Dendritic cell treated with granulocyte-macrophage colony-stimulating factor and Interleukin-4, amounts not matched to agents 40 ng/mL and 50 ng/mL, for 4 days (primary cell): Measurements from ENCODE around the gene RPUSD3.

Experiments used
- H3K27ac Mint-ChIP-seq: one replicate; pipeline ENCODE4 v1.8.0; 2022; ENCODE audit warnings: mild to moderate bottlenecking, mixed read lengths
- H3K27me3 Mint-ChIP-seq: one replicate; pipeline ENCODE4 v1.8.0; 2022; ENCODE audit warnings: mild to moderate bottlenecking, mixed read lengths
- H3K36me3 Mint-ChIP-seq: one replicate; pipeline ENCODE4 v1.8.0; 2022; ENCODE audit warnings: low read depth, mixed read lengths
- H3K4me1 Mint-ChIP-seq: one replicate; pipeline ENCODE4 v1.8.0; 2022; ENCODE audit warnings: low read depth, mixed read lengths
- H3K4me3 Mint-ChIP-seq: one replicate; pipeline ENCODE4 v1.8.0; 2022; ENCODE audit warnings: mild to moderate bottlenecking, moderate library complexity, mixed read lengths
- H3K9me3 Mint-ChIP-seq: one replicate; pipeline ENCODE4 v1.8.0; 2022; ENCODE audit warnings: mixed read lengths
- intact Hi-C: fragments of 100-400 bp; cut with micrococcal nuclease; formaldehyde crosslinking; loops from one replicate; pipeline ENCODE4 v1.15.0; 2022

Gene RPUSD3

GRCh38 chr3:9843715-9844438, at the start of gene RPUSD3:
Gene RPUSD3, minus strand, starts transcription at chr3:9844008. Its CDS starts 18 bp downstream, at chr3:9843990.
- H3K9me3 Mint-ChIP-seq = no peaks in the 10 kb centered on the region

GRCh38 chr3:9891072-9891622, 47.3 kb upstream of the RPUSD3 start:
- Mint-ChIP-seq H3K36me3 (peaks cover 33% of the 10 kb centered on the region), H3K4me1 (peaks cover 17% of the 10 kb centered on the region), H3K27me3 (no peaks in the 10 kb centered on the region), H3K27ac (peak overlapping the region; percentile 95), H3K4me3 (peak overlapping the region; percentile 93), H3K9me3 (no peaks in the 10 kb centered on the region)
- intact Hi-C loops = loop anchor here (2.0 kb wide), 1 partner anchor 24 kb away; no protein-coding TSS in a partner anchor

More at GRCh38 chr3:9843715-9844438, at the start of gene RPUSD3:
- Mint-ChIP-seq H3K27me3 (no peaks in the 10 kb centered on the region), H3K4me3 (peak within 1 kb of the TSS; percentile 99), H3K4me1 (peaks cover 31% of the 10 kb centered on the region), H3K36me3 (peaks cover 48% of the 10 kb centered on the region), H3K27ac (peak within 1 kb of the TSS; percentile 90)
- intact Hi-C loops = loop anchor here (5.0 kb wide), 1 partner anchor 88 kb away; the partner anchor contains the start of gene CRELD1

GRCh38 chr3:9890249-9891071, 46.7 kb upstream of the RPUSD3 start, which contains the start of gene JAGN1:
Gene JAGN1, plus strand, starts transcription at chr3:9890610. Its CDS starts 113 bp downstream, at chr3:9890723.
- H3K4me3 Mint-ChIP-seq = peak within 1 kb of the TSS; percentile 93
- H3K4me1 Mint-ChIP-seq = peaks cover 17% of the 10 kb centered on the region
- intact Hi-C loops = loop anchor here (2.0 kb wide), 1 partner anchor 24 kb away; no protein-coding TSS in a partner anchor
- H3K27me3 Mint-ChIP-seq = no peaks in the 10 kb centered on the region
- peak within 1 kb of the TSS; percentile 95 for H3K27ac Mint-ChIP-seq
- H3K36me3 Mint-ChIP-seq = peaks cover 33% of the 10 kb centered on the region
- H3K9me3 Mint-ChIP-seq = no peaks in the 10 kb centered on the region

- H3K4me1 Mint-ChIP-seq = peaks cover 17% of the 10 kb centered on the region
- H3K4me3 Mint-ChIP-seq = no peak overlapping the region
- H3K27ac Mint-ChIP-seq = no peak overlapping the region
- H3K27me3 Mint-ChIP-seq = no peaks in the 10 kb centered on the region
- peaks cover 25% of the 10 kb centered on the region for H3K36me3 Mint-ChIP-seq
- no peaks in the 10 kb centered on the region for H3K9me3 Mint-ChIP-seq
- intact Hi-C loops = no loop called here
These were observed 45.6 kb upstream of the RPUSD3 start for GRCh38 chr3:9889405-9889804.

GRCh38 chr3:9888540-9888939, 44.7 kb upstream of the RPUSD3 start:
- intact Hi-C loops = no loop called here
- peaks cover 17% of the 10 kb centered on the region for H3K4me1 Mint-ChIP-seq
- H3K27ac Mint-ChIP-seq = no peak overlapping the region
- H3K36me3 Mint-ChIP-seq = peaks cover 25% of the 10 kb centered on the region
- H3K27me3 Mint-ChIP-seq = no peaks in the 10 kb centered on the region
- no peak overlapping the region for H3K4me3 Mint-ChIP-seq
- H3K9me3 Mint-ChIP-seq = no peaks in the 10 kb centered on the region

- H3K27me3 Mint-ChIP-seq = no peaks in the 10 kb centered on the region
- H3K4me3 Mint-ChIP-seq = no peak overlapping the region
- intact Hi-C loops = no loop called here
- peaks cover 15% of the 10 kb centered on the region for H3K36me3 Mint-ChIP-seq
- H3K27ac Mint-ChIP-seq = no peak overlapping the region
- H3K9me3 Mint-ChIP-seq = no peaks in the 10 kb centered on the region
- peaks cover 10% of the 10 kb centered on the region for H3K4me1 Mint-ChIP-seq
These were observed 43.7 kb upstream of the RPUSD3 start for GRCh38 chr3:9887480-9887879.

- Mint-ChIP-seq H3K4me3 (no peak overlapping the region), H3K4me1 (peaks cover 5% of the 10 kb centered on the region), H3K27ac (no peak overlapping the region), H3K27me3 (no peaks in the 10 kb centered on the region), H3K9me3 (no peaks in the 10 kb centered on the region), H3K36me3 (peaks cover 10% of the 10 kb centered on the region)
- intact Hi-C loops = no loop called here
These were observed 42.5 kb upstream of the RPUSD3 start for GRCh38 chr3:9886328-9886727.

GRCh38 chr3:9884555-9885165, 40.9 kb upstream of the RPUSD3 start:
- Mint-ChIP-seq H3K27ac (no peak overlapping the region), H3K36me3 (no peaks in the 10 kb centered on the region), H3K4me3 (no peak overlapping the region), H3K9me3 (no peaks in the 10 kb centered on the region), H3K27me3 (no peaks in the 10 kb centered on the region), H3K4me1 (no peaks in the 10 kb centered on the region)
- intact Hi-C loops = no loop called here

GRCh38 chr3:9883706-9884554, 40.1 kb upstream of the RPUSD3 start:
- no peak overlapping the region for H3K4me3 Mint-ChIP-seq
- no peaks in the 10 kb centered on the region for H3K36me3 Mint-ChIP-seq
- no peak overlapping the region for H3K27ac Mint-ChIP-seq
- no peaks in the 10 kb centered on the region for H3K27me3 Mint-ChIP-seq
- H3K4me1 Mint-ChIP-seq = no peaks in the 10 kb centered on the region
- intact Hi-C loops = no loop called here
- H3K9me3 Mint-ChIP-seq = no peaks in the 10 kb centered on the region

GRCh38 chr3:9881441-9881840, 37.6 kb upstream of the RPUSD3 start:
- no peaks in the 10 kb centered on the region for H3K27me3 Mint-ChIP-seq
- H3K9me3 Mint-ChIP-seq = no peaks in the 10 kb centered on the region
- no peaks in the 10 kb centered on the region for H3K4me1 Mint-ChIP-seq
- H3K4me3 Mint-ChIP-seq = no peak overlapping the region
- intact Hi-C loops = no loop called here
- H3K36me3 Mint-ChIP-seq = no peaks in the 10 kb centered on the region
- no peak overlapping the region for H3K27ac Mint-ChIP-seq

GRCh38 chr3:9879830-9880549, 36.2 kb upstream of the RPUSD3 start, which contains the start of gene CIDEC:
Gene CIDEC, minus strand, starts transcription at chr3:9880253. Its CDS starts 1,767 bp downstream, at chr3:9878486.
- H3K4me1 Mint-ChIP-seq = no peaks in the 10 kb centered on the region
- H3K9me3 Mint-ChIP-seq = no peaks in the 10 kb centered on the region
- no peak within 1 kb of the TSS for H3K4me3 Mint-ChIP-seq
- no peaks in the 10 kb centered on the region for H3K36me3 Mint-ChIP-seq
- H3K27me3 Mint-ChIP-seq = no peaks in the 10 kb centered on the region
- H3K27ac Mint-ChIP-seq = no peak within 1 kb of the TSS
- intact Hi-C loops = no loop called here

GRCh38 chr3:9878700-9879099, 34.9 kb upstream of the RPUSD3 start:
- Mint-ChIP-seq H3K4me3 (no peak overlapping the region), H3K27ac (no peak overlapping the region), H3K27me3 (no peaks in the 10 kb centered on the region), H3K9me3 (no peaks in the 10 kb centered on the region), H3K36me3 (no peaks in the 10 kb centered on the region), H3K4me1 (no peaks in the 10 kb centered on the region)
- intact Hi-C loops = no loop called here
